HEK293 (cell line): ENCODE data around the gene XBP1.

Experiments
- CTCF ChIP-seq: fragments of 450-650 bp; formaldehyde crosslinking; IDR thresholded peaks from 2 replicates; pipeline ENCODE4 v1.5.1; 2016; ENCODE audit warnings: missing biosample characterization, missing genetic modification characterization
- GLIS1 ChIP-seq: fragments of 450-650 bp; formaldehyde crosslinking; IDR thresholded peaks from 2 replicates; pipeline ENCODE4 v1.5.1; 2016; ENCODE audit warnings: missing biosample characterization, missing genetic modification characterization
- GLIS2 ChIP-seq: fragments of 450-650 bp; formaldehyde crosslinking; IDR thresholded peaks from 2 replicates; pipeline ENCODE4 v1.5.1; 2016; ENCODE audit warnings: missing biosample characterization, missing genetic modification characterization
- MEIS1 ChIP-seq: sonication (generic); formaldehyde crosslinking; IDR thresholded peaks from 2 replicates; pipeline ENCODE4 v1.8.1; 2022; ENCODE audit warnings: missing genetic modification reagents, mild to moderate bottlenecking, borderline replicate concordance
- OVOL3 ChIP-seq: fragments of 450-650 bp; formaldehyde crosslinking; IDR thresholded peaks from 2 replicates; pipeline ENCODE4 v1.5.1; 2016; ENCODE audit warnings: missing biosample characterization, missing genetic modification characterization
- PBX3 ChIP-seq: sonication (generic); formaldehyde crosslinking; IDR thresholded peaks from 2 replicates; pipeline ENCODE4 v1.8.1; 2022; ENCODE audit warnings: mild to moderate bottlenecking, moderate library complexity, missing genetic modification reagents
- PRDM10 ChIP-seq: fragments of 450-650 bp; formaldehyde crosslinking; IDR thresholded peaks from 2 replicates; pipeline ENCODE4 v1.5.1; 2016; ENCODE audit warnings: missing biosample characterization, missing genetic modification characterization
- ZBTB11 ChIP-seq: fragments of 450-650 bp; formaldehyde crosslinking; conservative IDR thresholded peaks from 2 replicates; pipeline ENCODE4 v1.5.1; 2016; ENCODE audit warnings: low read depth, missing biosample characterization, missing genetic modification characterization
- ZBTB26 ChIP-seq: fragments of 450-650 bp; formaldehyde crosslinking; optimal IDR thresholded peaks from 2 replicates; pipeline ENCODE3; 2016; ENCODE audit warnings: missing biosample characterization, mild to moderate bottlenecking, missing genetic modification characterization
- ZBTB7A ChIP-seq: fragments of 450-650 bp; formaldehyde crosslinking; IDR thresholded peaks from 2 replicates; pipeline ENCODE4 v1.5.1; 2016; ENCODE audit warnings: low read depth, missing biosample characterization, missing genetic modification characterization
- ZBTB8A ChIP-seq: fragments of 450-650 bp; formaldehyde crosslinking; IDR thresholded peaks from 2 replicates; pipeline ENCODE4 v1.5.1; 2016; ENCODE audit warnings: missing biosample characterization, missing genetic modification characterization
- ZFP37 ChIP-seq: fragments of 450-650 bp; formaldehyde crosslinking; IDR thresholded peaks from 2 replicates; pipeline ENCODE4 v1.5.1; 2016; ENCODE audit warnings: missing biosample characterization, missing genetic modification characterization
- ZFP69B ChIP-seq: fragments of 450-650 bp; formaldehyde crosslinking; IDR thresholded peaks from 2 replicates; pipeline ENCODE4 v1.5.1; 2016; ENCODE audit warnings: missing biosample characterization, missing genetic modification characterization
- ZNF16 ChIP-seq: fragments of 450-650 bp; formaldehyde crosslinking; IDR thresholded peaks from 2 replicates; pipeline ENCODE4 v1.5.1; 2016; ENCODE audit warnings: low read depth, missing biosample characterization, missing genetic modification characterization
- ZNF169 ChIP-seq: fragments of 450-650 bp; formaldehyde crosslinking; IDR thresholded peaks from 2 replicates; pipeline ENCODE4 v1.5.1; 2016; ENCODE audit warnings: missing biosample characterization, missing genetic modification characterization
- ZNF18 ChIP-seq: fragments of 450-650 bp; formaldehyde crosslinking; IDR thresholded peaks from 2 replicates; pipeline ENCODE4 v1.5.1; 2016; ENCODE audit warnings: missing biosample characterization, missing genetic modification characterization
- ZNF449 ChIP-seq: fragments of 450-650 bp; formaldehyde crosslinking; IDR thresholded peaks from 2 replicates; pipeline ENCODE4 v1.5.1; 2017; ENCODE audit warnings: missing biosample characterization, mild to moderate bottlenecking, missing genetic modification characterization, moderate library complexity
- ZNF585B ChIP-seq: fragments of 450-650 bp; formaldehyde crosslinking; IDR thresholded peaks from 2 replicates; pipeline ENCODE4 v1.5.1; 2016; ENCODE audit warnings: missing biosample characterization, missing genetic modification characterization
- ZNF621 ChIP-seq: fragments of 450-650 bp; formaldehyde crosslinking; IDR thresholded peaks from 2 replicates; pipeline ENCODE4 v1.5.1; 2017; ENCODE audit warnings: missing biosample characterization, missing genetic modification characterization
- ZSCAN23 ChIP-seq: fragments of 450-650 bp; formaldehyde crosslinking; IDR thresholded peaks from 2 replicates; pipeline ENCODE4 v1.5.1; 2016; ENCODE audit warnings: missing biosample characterization, missing genetic modification characterization
- ZSCAN5A ChIP-seq: fragments of 450-650 bp; formaldehyde crosslinking; IDR thresholded peaks from 2 replicates; pipeline ENCODE4 v1.5.1; 2016; ENCODE audit warnings: missing biosample characterization, missing genetic modification characterization

XBP1 gene

GRCh38 chr22:28800308-28801041 is at the start of gene XBP1 (continued):
- TF ChIP-seq PRDM10 (peak; percentile 83), ZNF621 (tag by site-specific recombination) (no peak), CTCF (peak; percentile 4; the same call in 1 of the 2 replicates), ZFP37 (tag by site-specific recombination) (0 out of 2 replicates have a peak, but pooled peaks have one; percentile 21), GLIS2 (tag by site-specific recombination) (peak; percentile 90), ZBTB7A (tag by site-specific recombination) (no peak), ZNF449 (tag by site-specific recombination) (peak; percentile 83), ZBTB8A (tag by site-specific recombination) (peak; percentile 70), ZSCAN23 (tag by site-specific recombination) (no peak), ZNF18 (tag by site-specific recombination) (no peak), ZBTB26 (tag by site-specific recombination) (peak; percentile 77), GLIS1 (tag by site-specific recombination) (peak; percentile 59), ZNF585B (tag by site-specific recombination) (no peak; the same call in 1 of the 2 replicates), MEIS1 (CRISPR knock-in tag) (no peak), ZBTB11 (peak; percentile 20; the same call in 1 of the 2 replicates), OVOL3 (tag by site-specific recombination) (no peak), PBX3 (CRISPR knock-in tag) (0 out of 2 replicates have a peak, but pooled peaks have one; percentile 35), ZSCAN5A (tag by site-specific recombination) (no peak), ZNF169 (no peak), ZNF16 (tag by site-specific recombination) (no peak), ZFP69B (tag by site-specific recombination) (peak; percentile 76; the same call in 1 of the 2 replicates)
